Mesenchymal stem cell (in vitro differentiated cells and primary cell): Measurements from ENCODE around the gene PITPNB.

ENCODE experiments used
- DNase-seq: peaks from one replicate; pipeline ENCODE4 v3.0.0-alpha.2; 2013
- H2AFZ ChIP-seq: one replicate; pipeline ENCODE4 v1.6.1; 2013; ENCODE audit warnings: low read depth, mild to moderate bottlenecking, control low read depth, inconsistent platforms, low read length, moderate library complexity
- H2AK5ac ChIP-seq: 2 replicates; pipeline ENCODE4 v1.6.1; 2013; ENCODE audit warnings: low read length, moderate library complexity, mild to moderate bottlenecking, inconsistent platforms; ENCODE audit not compliant: severe bottlenecking
- H2BK120ac ChIP-seq: one replicate; pipeline ENCODE4 v1.6.1; 2013; ENCODE audit warnings: low read depth, mild to moderate bottlenecking, inconsistent platforms, low read length, moderate library complexity
- H2BK12ac ChIP-seq, 2 experiments: one replicate each; pipeline ENCODE4 v1.6.1; 2013; ENCODE audit warnings: inconsistent platforms in 2 of 2, low read length in 2 of 2, mild to moderate bottlenecking in 2 of 2, moderate library complexity in 2 of 2, control low read depth in 1 of 2
- H2BK15ac ChIP-seq: one replicate; pipeline ENCODE4 v1.6.1; 2013; ENCODE audit warnings: mild to moderate bottlenecking, low read depth, inconsistent platforms; ENCODE audit not compliant: poor library complexity, severe bottlenecking
- H2BK5ac ChIP-seq: 2 replicates; pipeline ENCODE4 v1.6.1; 2013; ENCODE audit warnings: low read depth, mild to moderate bottlenecking, low read length, control low read depth, inconsistent platforms; ENCODE audit not compliant: poor library complexity, severe bottlenecking
- H3K14ac ChIP-seq, 2 experiments: one replicate each; pipeline ENCODE4 v1.6.1; 2013; ENCODE audit warnings: inconsistent platforms in 2 of 2, low read length in 2 of 2, control low read depth in 1 of 2, mild to moderate bottlenecking in 1 of 2, moderate library complexity in 1 of 2
- H3K18ac ChIP-seq, 2 experiments: one replicate each; pipeline ENCODE4 v1.6.1; 2013; ENCODE audit warnings: inconsistent platforms in 2 of 2, low read length in 2 of 2, control low read depth in 1 of 2, low read depth in 1 of 2, mild to moderate bottlenecking in 1 of 2
- H3K23ac ChIP-seq, 2 experiments: one replicate each; pipeline ENCODE4 v1.6.1; 2013; ENCODE audit warnings: inconsistent platforms in 2 of 2, low read length in 2 of 2, mild to moderate bottlenecking in 2 of 2, moderate library complexity in 2 of 2, control low read depth in 1 of 2
- H3K27ac ChIP-seq: 2 replicates; pipeline ENCODE4 v1.5.1; 2013; ENCODE audit warnings: mild to moderate bottlenecking, moderate library complexity, low read length, control low read depth, inconsistent platforms; ENCODE audit not compliant: poor library complexity, severe bottlenecking
- H3K27me3 ChIP-seq, 2 experiments: 2 replicates each; pipeline versions ENCODE4 v1.6.1 to v1.7.0; 2013; ENCODE audit warnings: low read length in 2 of 2, mild to moderate bottlenecking in 2 of 2, moderate library complexity in 2 of 2, control low read depth in 1 of 2, inconsistent platforms in 1 of 2; ENCODE audit not compliant: control insufficient read depth in 1 of 2, insufficient read depth in 1 of 2
- H3K36me3 ChIP-seq, 2 experiments: 2 replicates each; pipeline versions ENCODE4 v1.6.1 to v1.7.0; 2013; ENCODE audit warnings: low read length in 2 of 2, control low read depth in 1 of 2, inconsistent platforms in 1 of 2, low read depth in 1 of 2, mild to moderate bottlenecking in 1 of 2; ENCODE audit not compliant: insufficient read depth in 2 of 2, control insufficient read depth in 1 of 2
- H3K4ac ChIP-seq, 2 experiments: one replicate each; pipeline ENCODE4 v1.6.1; 2013; ENCODE audit warnings: inconsistent platforms in 2 of 2, low read length in 2 of 2, mild to moderate bottlenecking in 2 of 2, moderate library complexity in 2 of 2, control low read depth in 1 of 2, low read depth in 1 of 2
- H3K4me1 ChIP-seq: 2 replicates; pipeline ENCODE4 v1.6.1; 2013; ENCODE audit warnings: low read depth, low read length, control low read depth; ENCODE audit not compliant: control insufficient read depth, insufficient read depth
- H3K4me2 ChIP-seq: 2 replicates; pipeline ENCODE4 v1.6.1; 2013; ENCODE audit warnings: low read length, mild to moderate bottlenecking, inconsistent platforms; ENCODE audit not compliant: poor library complexity, severe bottlenecking
- H3K4me3 ChIP-seq, 2 experiments: 2 replicates each; pipeline versions ENCODE4 v1.5.1 to v1.7.0; 2013; ENCODE audit warnings: low read length in 2 of 2, mild to moderate bottlenecking in 2 of 2, control low read depth in 1 of 2, low read depth in 1 of 2; ENCODE audit not compliant: insufficient read depth in 1 of 2
- H3K79me1 ChIP-seq: replicated peaks from 2 replicates; pipeline ENCODE4 v1.6.1; 2013; ENCODE audit warnings: mild to moderate bottlenecking, control low read depth, low read length, inconsistent platforms; ENCODE audit not compliant: poor library complexity, severe bottlenecking
- H3K9ac ChIP-seq: 2 replicates; pipeline ENCODE4 v1.7.0; 2013; ENCODE audit warnings: mild to moderate bottlenecking, low read length, moderate library complexity
- H3K9me3 ChIP-seq: 2 replicates; pipeline ENCODE4 v1.7.0; 2013; ENCODE audit warnings: mild to moderate bottlenecking, low read length; ENCODE audit not compliant: control insufficient read depth
- H4K8ac ChIP-seq: one replicate; pipeline ENCODE4 v1.6.1; 2013; ENCODE audit warnings: inconsistent platforms, mild to moderate bottlenecking, low read length, moderate library complexity
- H4K91ac ChIP-seq: one replicate; pipeline ENCODE4 v1.6.1; 2013; ENCODE audit warnings: mild to moderate bottlenecking, low read length, inconsistent platforms
- WGBS: methylation state at CpG from one replicate; pipeline ENCODE4 v1.1.7; 2013; ENCODE audit warnings: mixed read lengths; 5-methylcytosine and 5-hydroxymethylcytosine counted together

PITPNB gene

DNA sequence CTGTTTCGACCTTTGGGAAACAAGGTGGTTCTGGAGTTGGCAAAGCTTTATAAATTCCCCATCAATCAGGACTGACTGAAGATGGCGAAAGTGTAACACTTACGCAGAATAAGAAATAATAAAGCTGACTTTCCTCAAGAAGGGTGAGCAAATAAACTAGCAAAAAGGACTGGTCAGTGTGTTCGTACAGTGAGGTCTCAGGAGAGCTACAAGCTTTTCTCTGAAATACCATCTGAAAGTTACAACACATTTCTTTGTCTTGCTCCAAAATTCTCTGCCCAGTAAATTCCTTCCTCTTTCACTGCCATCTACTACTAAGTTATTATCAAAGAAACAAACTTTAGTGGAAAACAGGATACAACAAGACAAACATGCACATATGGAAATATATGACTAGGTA, 13.4 kb downstream of the PITPNB start:
- Histone ChIP-seq H3K4me2 (no peak overlapping the region), H2BK120ac (no peak overlapping the region), H2BK5ac (no peak overlapping the region), H3K36me3 (peaks cover 21 to 65% of the 10 kb centered on the region in 2 experiments), H3K4me1 (no peaks in the 10 kb centered on the region), H4K91ac (no peak overlapping the region), H3K4ac (no peak overlapping the region), H2AK5ac (no peak overlapping the region), H2AFZ (no peak overlapping the region), H3K27ac (no peak overlapping the region), H3K4me3 (no peak overlapping the region), H3K9me3 (no peaks in the 10 kb centered on the region), H3K14ac (no peak overlapping the region), H4K8ac (no peak overlapping the region), H3K79me1 (peaks cover 23% of the 10 kb centered on the region), H3K23ac (no peak overlapping the region), H3K27me3 (no peaks in the 10 kb centered on the region), H2BK15ac (no peak overlapping the region), H3K18ac (no peak overlapping the region), H2BK12ac (no peak overlapping the region), H3K9ac (peak overlapping the region; percentile 40)
- 84% methylated on average over 4 of the region's 4 CpGs for WGBS
- DNase-seq: no peak

DNA sequence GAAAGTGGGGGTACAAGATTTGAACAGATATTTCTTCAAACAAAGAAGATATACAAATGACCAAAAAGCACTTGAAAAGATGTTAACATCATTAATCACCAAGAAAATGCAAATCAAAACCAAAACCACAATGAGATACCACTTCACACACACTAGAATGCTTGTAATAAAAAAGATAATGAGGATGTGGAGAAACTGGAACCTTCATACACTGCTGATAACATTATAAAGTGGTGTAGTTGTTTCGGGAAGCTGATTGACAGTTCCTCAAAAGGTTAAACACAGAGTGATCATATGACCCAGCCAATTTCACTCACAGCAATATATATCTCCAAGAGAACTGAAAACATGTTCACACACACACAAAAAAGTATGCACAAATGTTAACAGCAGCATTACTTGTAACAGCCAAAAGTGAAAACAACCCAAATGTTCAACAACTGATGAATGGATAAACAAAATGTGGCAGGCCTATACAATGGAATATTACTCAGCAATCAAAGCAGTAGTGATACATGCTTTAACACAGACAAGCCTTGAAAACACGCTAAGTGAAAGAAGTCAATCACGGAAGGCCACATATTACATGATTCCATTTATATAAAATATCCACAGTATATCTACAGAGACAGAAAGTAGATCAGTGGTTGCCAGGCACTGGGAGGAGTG, 15.1 kb downstream of the PITPNB start:
- peaks cover 17 to 58% of the 10 kb centered on the region in 2 experiments for H3K36me3 ChIP-seq
- 80% methylated on average over 2 of the region's 3 CpGs for WGBS

DNA sequence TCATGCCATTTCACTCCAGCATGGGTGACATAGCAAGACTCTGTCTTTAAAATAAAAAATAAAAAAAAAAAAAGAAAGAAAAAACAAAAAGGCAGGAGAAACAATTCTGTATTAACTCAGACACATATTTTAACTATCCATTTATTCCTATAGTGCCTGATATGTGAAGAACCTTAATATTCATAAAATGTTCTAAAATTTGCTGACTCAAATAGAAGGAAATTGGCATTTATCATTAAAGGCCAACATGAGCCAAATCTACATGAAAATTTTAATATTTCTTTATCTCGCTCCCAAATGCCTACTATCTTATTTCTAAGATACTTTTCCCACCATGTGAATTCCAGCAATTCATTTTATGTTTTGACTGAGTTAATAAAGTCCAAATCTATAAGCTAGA, 18.9 kb downstream of the PITPNB start:
- no peak overlapping the region for H3K18ac ChIP-seq
- peaks cover 21 to 71% of the 10 kb centered on the region in 2 experiments for H3K36me3 ChIP-seq
- peaks cover 16% of the 10 kb centered on the region for H3K79me1 ChIP-seq
- H3K4ac ChIP-seq: no peak overlapping the region
- no peaks in the 10 kb centered on the region for H3K27me3 ChIP-seq
- no peak overlapping the region for H2BK15ac ChIP-seq
- H2AK5ac ChIP-seq: no peak overlapping the region
- no CpG with 5 or more reads among the region's 1 CpG for WGBS
- H4K8ac ChIP-seq: no peak overlapping the region
- no peak overlapping the region for H3K14ac ChIP-seq
- H2BK120ac ChIP-seq: no peak overlapping the region
- no peak overlapping the region for H3K4me2 ChIP-seq
- peaks cover 2% of the 10 kb centered on the region for H3K4me1 ChIP-seq
- no peaks in the 10 kb centered on the region for H3K9me3 ChIP-seq
- no peak overlapping the region for H3K23ac ChIP-seq
- H3K4me3 ChIP-seq: no peak overlapping the region
- DNase-seq: no peak
- H2AFZ ChIP-seq: no peak overlapping the region
- no peak overlapping the region for H3K9ac ChIP-seq
- no peak overlapping the region for H3K27ac ChIP-seq
- no peak overlapping the region for H4K91ac ChIP-seq
- no peak overlapping the region for H2BK5ac ChIP-seq
- H2BK12ac ChIP-seq: no peak overlapping the region

More for the DNA sequence above, 15.1 kb downstream of the PITPNB start:
- Histone ChIP-seq H2AK5ac (no peak overlapping the region), H3K4me2 (no peak overlapping the region), H3K23ac (no peak overlapping the region), H3K9me3 (no peaks in the 10 kb centered on the region), H2BK5ac (no peak overlapping the region), H3K4ac (no peak overlapping the region), H3K79me1 (peaks cover 22% of the 10 kb centered on the region), H3K4me1 (no peaks in the 10 kb centered on the region), H2BK15ac (no peak overlapping the region), H4K91ac (no peak overlapping the region), H3K27ac (no peak overlapping the region), H3K27me3 (no peaks in the 10 kb centered on the region), H3K9ac (no peak overlapping the region), H2BK12ac (no peak overlapping the region), H3K18ac (no peak overlapping the region), H3K14ac (no peak overlapping the region), H4K8ac (no peak overlapping the region), H2BK120ac (no peak overlapping the region), H3K4me3 (no peak overlapping the region), H2AFZ (no peak overlapping the region)
- DNase-seq: peak; percentile 42

DNA sequence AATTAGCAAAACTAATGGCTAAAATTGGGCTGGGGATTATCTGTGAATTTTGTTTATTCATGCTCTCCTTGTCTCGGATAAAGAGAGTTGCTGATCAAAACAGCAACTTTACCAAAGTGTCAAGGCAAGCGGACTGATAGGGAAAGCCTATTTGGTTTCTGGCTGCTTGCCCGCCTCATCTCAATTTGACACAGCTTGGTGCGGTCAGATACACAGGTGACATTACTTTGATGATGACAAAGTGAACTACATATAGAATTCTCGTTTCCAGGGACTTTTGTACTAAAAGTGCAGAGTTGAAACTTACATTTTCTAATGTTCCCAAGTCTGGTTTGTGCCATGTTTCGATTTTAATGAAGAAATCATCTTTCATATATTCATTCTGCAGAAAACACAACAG, 22.8 kb downstream of the PITPNB start:
- Histone ChIP-seq H3K4ac (no peak overlapping the region), H4K91ac (no peak overlapping the region), H2BK12ac (no peak overlapping the region), H2AFZ (no peak overlapping the region), H2BK15ac (no peak overlapping the region), H3K27me3 (no peaks in the 10 kb centered on the region), H3K79me1 (peaks cover 22% of the 10 kb centered on the region), H3K9me3 (no peaks in the 10 kb centered on the region), H3K4me1 (peaks cover 2% of the 10 kb centered on the region), H3K18ac (no peak overlapping the region), H2BK120ac (no peak overlapping the region), H3K9ac (no peak overlapping the region), H2BK5ac (no peak overlapping the region), H2AK5ac (no peak overlapping the region), H3K14ac (no peak overlapping the region), H3K4me3 (no peak overlapping the region), H3K27ac (no peak overlapping the region), H3K23ac (no peak overlapping the region), H3K36me3 (peaks cover 18 to 89% of the 10 kb centered on the region in 2 experiments), H4K8ac (no peak overlapping the region), H3K4me2 (no peak overlapping the region)
- DNase-seq: no peak
- WGBS: 97% methylated on average over 5 of the region's 6 CpGs
